Omental fat pad (tissue), 4 donors: ENCODE results near the gene C5AR1. TPM values are rescaled to one million over a fixed set of nuclear protein-coding genes. Genes with fewer than 3 reads are reported as not detected.
A peak's percentile ranks its signal among the peaks of the same experiment; 100 is the strongest.
"Not testable (repeated sequence)": the region's sequence is repeated elsewhere in the genome, so short reads cannot be mapped to it uniquely, and the experiment has no call there.

Experiments
- ATAC-seq: fragments of 150-250 bp; one replicate; pipeline ENCODE4 v1.9.1; 2016; ENCODE audit warnings: mild to moderate bottlenecking, moderate library complexity; ENCODE audit not compliant: low FRiP score
- DNase-seq: peaks from one replicate; pipeline ENCODE4 v3.0.0-alpha.2; 2019; ENCODE audit warnings: low spot score
- CTCF ChIP-seq, 3 donors: fragments of 450-650 bp; IDR thresholded peaks; one replicate each; pipeline ENCODE4 v1.5.1; 2016 to 2017; ENCODE audit warnings: antibody characterized with exemption in 3 of 3, mild to moderate bottlenecking in 3 of 3, moderate library complexity in 2 of 3
- total RNA-seq, 4 donors: library from RNA; depleted of rRNA; stranded (reverse); fragments of >200 nt; gene quantifications; one replicate each; pipeline ENCODE4 v1.1.0, GENCODE V29; 2016

Gene C5AR1
- 10 to 100 TPM; 26.5 to 94.0 (median 60.7) TPM for total RNA-seq

GRCh38 chr19:47309608-47310007 lies at the start of gene C5AR1:
C5AR1 (plus strand) TSS chr19:47309861; CDS start chr19:47309896, 35 bp downstream.
- peak; percentile 25 for ATAC-seq
- TF ChIP-seq CTCF (IDR thresholded peaks at IDR 0.05): no peak
- DNase-seq: no peak

- no peak for TF ChIP-seq CTCF (IDR thresholded peaks at IDR 0.05)
- DNase-seq (no peak), ATAC-seq (no peak)
Measured at GRCh38 chr19:47260476-47260875, 49.2 kb upstream of the C5AR1 start.

GRCh38 chr19:47261946-47262793 lies 47.5 kb upstream of the C5AR1 start:
- not testable (repeated sequence) for DNase-seq, ATAC-seq

- no peak for TF ChIP-seq CTCF (IDR thresholded peaks at IDR 0.05)
Measured at GRCh38 chr19:47264629-47265028, 45.0 kb upstream of the C5AR1 start.

GRCh38 chr19:47266401-47266941 lies 43.2 kb upstream of the C5AR1 start:
- no peak for DNase-seq
- no peak for TF ChIP-seq CTCF (IDR thresholded peaks at IDR 0.05)
- ATAC-seq: no peak

More at GRCh38 chr19:47264629-47265028, 45.0 kb upstream of the C5AR1 start:
- no peak for ATAC-seq
- no peak for DNase-seq

- TF ChIP-seq CTCF (IDR thresholded peaks at IDR 0.05): no peak
- DNase-seq (no peak), ATAC-seq (peak; percentile 20)
Measured at GRCh38 chr19:47267350-47267759, 42.3 kb upstream of the C5AR1 start.

- DNase-seq: no peak
- ATAC-seq: no peak
- no peak for TF ChIP-seq CTCF (IDR thresholded peaks at IDR 0.05)
Measured at GRCh38 chr19:47268028-47268427, 41.6 kb upstream of the C5AR1 start.
